ENCODE data around the gene APOA4. TPM values are rescaled to one million over a fixed set of nuclear protein-coding genes. Genes with fewer than 3 reads are reported as not detected.

The APOA4 gene
- total RNA-seq, 1 experiment from 2014 or later: not detected

DNA sequence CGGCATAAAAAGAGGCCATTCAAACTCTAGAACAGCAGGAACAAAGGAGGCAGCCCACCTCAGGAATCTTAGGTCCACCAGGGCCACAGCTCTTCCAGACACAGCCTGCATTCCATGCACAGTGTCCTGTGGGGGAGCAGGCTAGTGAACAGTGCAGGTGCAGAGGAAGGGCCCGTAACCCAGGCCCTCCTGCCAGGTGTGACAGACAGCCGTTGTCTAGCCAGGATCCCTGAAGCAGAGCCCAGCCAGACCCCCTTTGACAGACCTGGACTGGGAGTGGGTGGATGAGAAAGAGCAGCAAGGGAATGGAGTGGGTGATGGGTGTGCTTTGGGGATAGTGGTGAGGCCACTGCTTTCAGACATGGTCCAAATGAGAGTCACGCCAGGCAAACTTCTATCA lies 34.1 kb downstream of the APOA4 start:
- POLR2A ChIA-PET: no interaction called here
- TF ChIP-seq TCF7L2 (IDR thresholded peaks at IDR 0.05; ENCODE audit: low read depth, low read length): no peak
- H3K27me3 ChIP-seq (ENCODE audit: control insufficient read depth, insufficient read depth, low read length): no peaks in the 10 kb centered on the region
- no TSS peak for BruUV-seq (replicated peaks)
- ATAC-seq (no peak), DNase-seq (ENCODE audit: low read depth, low spot score) (no peak)
- no peak overlapping the region for H3K4me3 ChIP-seq (ENCODE audit: low read depth in 2 of 2, low read length in 2 of 2)
- CTCF ChIA-PET: interaction anchor here (0.6 to 4.2 kb wide), 2 partner anchors 46 to 48 kb away, joined by 10 to 76 read pairs; partner anchors contain the start of gene APOA1
- no peaks in the 10 kb centered on the region for H3K9me3 ChIP-seq (ENCODE audit: control insufficient read depth, insufficient read depth, low read depth, low read length)
- in situ Hi-C loops (cut with HindIII; ENCODE audit: low pct_unique_long_range_greater_than_20kb, low sequenced_read_pairs) (loop anchor here (10.0 kb wide), 1 partner anchor 216 kb away; no protein-coding TSS in a partner anchor), intact Hi-C loops (cut with micrococcal nuclease; ENCODE audit: unreplicated experiment) (no loop called here)
- H3K27ac ChIP-seq (ENCODE audit: low read length): peak overlapping the region; percentile 95; the same call in 1 of the 2 replicates
- peaks cover 33% of the 10 kb centered on the region for H3K36me3 ChIP-seq (ENCODE audit: control insufficient read depth, insufficient read depth, low read length)
- H3K4me1 ChIP-seq (ENCODE audit: control insufficient read depth, insufficient read depth, low read length): peaks cover 15% of the 10 kb centered on the region

DNA sequence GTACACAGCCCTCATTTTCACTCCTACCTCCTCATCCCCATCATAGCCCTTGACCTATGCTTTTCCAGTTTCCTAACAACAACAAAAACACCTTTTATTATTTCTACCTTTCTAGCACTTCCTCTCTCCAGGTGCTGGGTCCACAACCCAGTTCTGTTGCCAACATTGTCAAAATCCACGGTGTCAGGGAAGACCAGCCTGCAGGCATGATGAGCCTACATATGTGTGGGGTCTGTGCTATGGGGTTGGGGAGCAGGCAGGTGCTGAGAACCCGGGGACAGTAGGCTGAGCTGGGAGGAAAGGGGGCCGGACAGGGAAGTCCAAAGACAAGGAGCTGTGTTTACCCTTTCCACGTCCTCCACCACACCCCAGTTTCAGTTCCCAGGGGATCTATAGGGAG lies 34.6 kb downstream of the APOA4 start:
- Histone ChIP-seq H3K4me3 (ENCODE audit: low read depth in 2 of 2, low read length in 2 of 2) (peak overlapping the region; percentile 86 to 97), H3K9me3 (ENCODE audit: control insufficient read depth, insufficient read depth, low read depth, low read length) (no peaks in the 10 kb centered on the region), H3K4me1 (ENCODE audit: control insufficient read depth, insufficient read depth, low read length) (peaks cover 15% of the 10 kb centered on the region), H3K27me3 (ENCODE audit: control insufficient read depth, insufficient read depth, low read length) (no peaks in the 10 kb centered on the region), H3K27ac (ENCODE audit: low read length) (peak overlapping the region; percentile 95), H3K36me3 (ENCODE audit: control insufficient read depth, insufficient read depth, low read length) (peaks cover 38% of the 10 kb centered on the region)
- intact Hi-C loops (cut with micrococcal nuclease; ENCODE audit: unreplicated experiment) (no loop called here), in situ Hi-C loops (cut with HindIII; ENCODE audit: low pct_unique_long_range_greater_than_20kb, low sequenced_read_pairs) (loop anchor here (10.0 kb wide), 1 partner anchor 216 kb away; no protein-coding TSS in a partner anchor)
- no TSS peak for BruUV-seq (replicated peaks)
- ATAC-seq (no peak), DNase-seq (ENCODE audit: low read depth, low spot score) (no peak)
- POLR2A ChIA-PET: interaction anchor here (0.6 kb wide), 2 partner anchors 231 to 321 kb away, joined by 3 to 5 read pairs; no protein-coding TSS in a partner anchor
- TF ChIP-seq TCF7L2 (IDR thresholded peaks at IDR 0.05; ENCODE audit: low read depth, low read length) (no peak), SIN3A (IDR thresholded peaks at IDR 0.05; ENCODE audit: borderline replicate concordance, insufficient read depth, low read depth, low read length) (no peak), POLR2AphosphoS5 (IDR thresholded peaks at IDR 0.05; ENCODE audit: low read depth, low read length) (no peak)
- TF ChIP-seq, protein P1, sequence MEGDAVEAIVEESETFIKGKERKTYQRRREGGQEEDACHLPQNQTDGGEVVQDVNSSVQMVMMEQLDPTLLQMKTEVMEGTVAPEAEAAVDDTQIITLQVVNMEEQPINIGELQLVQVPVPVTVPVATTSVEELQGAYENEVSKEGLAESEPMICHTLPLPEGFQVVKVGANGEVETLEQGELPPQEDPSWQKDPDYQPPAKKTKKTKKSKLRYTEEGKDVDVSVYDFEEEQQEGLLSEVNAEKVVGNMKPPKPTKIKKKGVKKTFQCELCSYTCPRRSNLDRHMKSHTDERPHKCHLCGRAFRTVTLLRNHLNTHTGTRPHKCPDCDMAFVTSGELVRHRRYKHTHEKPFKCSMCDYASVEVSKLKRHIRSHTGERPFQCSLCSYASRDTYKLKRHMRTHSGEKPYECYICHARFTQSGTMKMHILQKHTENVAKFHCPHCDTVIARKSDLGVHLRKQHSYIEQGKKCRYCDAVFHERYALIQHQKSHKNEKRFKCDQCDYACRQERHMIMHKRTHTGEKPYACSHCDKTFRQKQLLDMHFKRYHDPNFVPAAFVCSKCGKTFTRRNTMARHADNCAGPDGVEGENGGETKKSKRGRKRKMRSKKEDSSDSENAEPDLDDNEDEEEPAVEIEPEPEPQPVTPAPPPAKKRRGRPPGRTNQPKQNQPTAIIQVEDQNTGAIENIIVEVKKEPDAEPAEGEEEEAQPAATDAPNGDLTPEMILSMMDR (IDR thresholded peaks at IDR 0.05): no peak
- TF ChIP-seq, protein P2, sequence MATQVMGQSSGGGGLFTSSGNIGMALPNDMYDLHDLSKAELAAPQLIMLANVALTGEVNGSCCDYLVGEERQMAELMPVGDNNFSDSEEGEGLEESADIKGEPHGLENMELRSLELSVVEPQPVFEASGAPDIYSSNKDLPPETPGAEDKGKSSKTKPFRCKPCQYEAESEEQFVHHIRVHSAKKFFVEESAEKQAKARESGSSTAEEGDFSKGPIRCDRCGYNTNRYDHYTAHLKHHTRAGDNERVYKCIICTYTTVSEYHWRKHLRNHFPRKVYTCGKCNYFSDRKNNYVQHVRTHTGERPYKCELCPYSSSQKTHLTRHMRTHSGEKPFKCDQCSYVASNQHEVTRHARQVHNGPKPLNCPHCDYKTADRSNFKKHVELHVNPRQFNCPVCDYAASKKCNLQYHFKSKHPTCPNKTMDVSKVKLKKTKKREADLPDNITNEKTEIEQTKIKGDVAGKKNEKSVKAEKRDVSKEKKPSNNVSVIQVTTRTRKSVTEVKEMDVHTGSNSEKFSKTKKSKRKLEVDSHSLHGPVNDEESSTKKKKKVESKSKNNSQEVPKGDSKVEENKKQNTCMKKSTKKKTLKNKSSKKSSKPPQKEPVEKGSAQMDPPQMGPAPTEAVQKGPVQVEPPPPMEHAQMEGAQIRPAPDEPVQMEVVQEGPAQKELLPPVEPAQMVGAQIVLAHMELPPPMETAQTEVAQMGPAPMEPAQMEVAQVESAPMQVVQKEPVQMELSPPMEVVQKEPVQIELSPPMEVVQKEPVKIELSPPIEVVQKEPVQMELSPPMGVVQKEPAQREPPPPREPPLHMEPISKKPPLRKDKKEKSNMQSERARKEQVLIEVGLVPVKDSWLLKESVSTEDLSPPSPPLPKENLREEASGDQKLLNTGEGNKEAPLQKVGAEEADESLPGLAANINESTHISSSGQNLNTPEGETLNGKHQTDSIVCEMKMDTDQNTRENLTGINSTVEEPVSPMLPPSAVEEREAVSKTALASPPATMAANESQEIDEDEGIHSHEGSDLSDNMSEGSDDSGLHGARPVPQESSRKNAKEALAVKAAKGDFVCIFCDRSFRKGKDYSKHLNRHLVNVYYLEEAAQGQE (IDR thresholded peaks at IDR 0.05; ENCODE audit: insufficient read depth in 1 of 2, low read depth in 2 of 2, low read length in 1 of 2): no peak
- CTCF ChIA-PET: interaction anchor here (4.2 kb wide), 1 partner anchor 48 kb away, joined by 76 read pairs; the partner anchor contains the start of gene APOA1

DNA sequence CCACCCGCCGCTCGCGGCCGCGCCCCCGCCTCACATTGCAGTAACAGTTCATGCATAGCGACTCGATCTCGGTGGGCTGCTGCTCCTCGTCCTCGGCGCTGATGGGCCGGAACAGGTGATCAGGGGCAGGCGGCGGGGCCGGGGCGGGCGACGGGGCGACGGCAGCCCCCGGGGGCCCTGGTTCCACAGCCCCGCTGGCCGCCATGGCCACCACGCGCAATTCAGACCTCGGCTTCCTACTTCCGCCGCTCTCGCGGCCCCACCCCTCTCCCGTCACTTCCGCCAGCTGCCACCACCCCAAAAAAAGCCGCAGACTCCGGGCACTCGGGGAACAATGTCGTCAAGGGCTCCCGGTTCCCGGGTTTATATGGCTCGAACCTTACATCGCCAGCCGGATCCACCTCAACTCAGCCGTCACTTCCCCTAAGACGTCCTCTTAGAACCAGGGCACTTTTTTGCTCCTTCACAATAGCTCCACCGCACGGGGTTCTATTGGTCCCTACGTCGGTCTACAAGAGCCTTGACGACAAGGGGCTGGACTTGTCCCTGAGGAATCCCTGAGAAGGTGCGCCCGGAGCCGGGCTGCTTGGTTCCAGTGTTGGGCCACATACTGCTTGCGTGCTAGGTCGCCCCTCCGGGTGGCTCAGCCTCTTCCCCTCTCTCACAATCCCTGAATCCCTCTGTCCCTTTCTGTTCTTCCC lies 35.2 kb downstream of the APOA4 start, which contains the start of gene ZPR1:
TSS of gene ZPR1 (minus strand) at position 238 of the 701 bp plus-strand sequence. CDS start at position 205, 33 bp downstream.
- ChIA-PET CTCF (no interaction called here), POLR2A (interaction anchor here (0.6 kb wide), 2 partner anchors 231 to 322 kb away, joined by 3 to 5 read pairs; no protein-coding TSS in a partner anchor)
- DNase-seq (ENCODE audit: low read depth, low spot score): no peak

More for the DNA sequence above, 35.2 kb downstream of the APOA4 start, which contains the start of gene ZPR1:
- no peaks in the 10 kb centered on the region for H3K9me3 ChIP-seq (ENCODE audit: control insufficient read depth, insufficient read depth, low read depth, low read length)
- peak within 1 kb of the TSS; percentile 86 to 97 for H3K4me3 ChIP-seq (ENCODE audit: low read depth in 2 of 2, low read length in 2 of 2)
- in situ Hi-C loops (cut with HindIII; ENCODE audit: low pct_unique_long_range_greater_than_20kb, low sequenced_read_pairs): loop anchor here (10.0 kb wide), 1 partner anchor 217 kb away; no protein-coding TSS in a partner anchor
- no peaks in the 10 kb centered on the region for H3K27me3 ChIP-seq (ENCODE audit: control insufficient read depth, insufficient read depth, low read length)
- BruUV-seq (replicated peaks): TSS peak; percentile 99
- peak; percentile 94 for ATAC-seq
- peak within 1 kb of the TSS; percentile 95 for H3K27ac ChIP-seq (ENCODE audit: low read length)
- TF ChIP-seq, protein P2 (IDR thresholded peaks at IDR 0.05; ENCODE audit: insufficient read depth in 1 of 2, low read depth in 2 of 2, low read length in 1 of 2): 0 out of 4 replicates have a peak, but pooled peaks of 1 of the 2 experiments have one; percentile 47
- TF ChIP-seq, protein P1 (IDR thresholded peaks at IDR 0.05): no peak
- TF ChIP-seq POLR2AphosphoS5 (IDR thresholded peaks at IDR 0.05; ENCODE audit: low read depth, low read length) (peak; percentile 98), SIN3A (IDR thresholded peaks at IDR 0.05; ENCODE audit: borderline replicate concordance, insufficient read depth, low read depth, low read length) (peak; percentile 97; the same call in 1 of the 2 replicates)
- peaks cover 15% of the 10 kb centered on the region for H3K4me1 ChIP-seq (ENCODE audit: control insufficient read depth, insufficient read depth, low read length)
- H3K36me3 ChIP-seq (ENCODE audit: control insufficient read depth, insufficient read depth, low read length): peaks cover 44% of the 10 kb centered on the region
- intact Hi-C loops (cut with micrococcal nuclease; ENCODE audit: unreplicated experiment): no loop called here

Data from Panc1 (cell line).